T-helper 2 cell treated with Interferon-gamma antibody and Interleukin-4, amounts not matched to agents 100 ng/mL and 5 ng/mL, for 36 hours (primary cell): ENCODE results near the gene TIMM44. TPM values are rescaled to one million over a fixed set of nuclear protein-coding genes. Genes with fewer than 3 reads are reported as not detected.

ENCODE experiments used
- intact Hi-C: fragments of 100-400 bp; cut with micrococcal nuclease; formaldehyde crosslinking; loops from one replicate; pipeline ENCODE4 v1.15.1; 2023
- total RNA-seq: library from RNA; stranded (reverse); gene quantifications from 2 replicates; pipeline ENCODE4 v1.2.3, GENCODE V29; 2022

TIMM44 gene
- total RNA-seq, 1 donor from 2014 or later = 60.6 TPM

GRCh38 chr19:7916955-7917266 lies 26.6 kb downstream of the TIMM44 start:
- intact Hi-C loops = no loop called here

GRCh38 chr19:7916103-7916954 lies 27.1 kb downstream of the TIMM44 start:
- intact Hi-C loops = no loop called here

DNA sequence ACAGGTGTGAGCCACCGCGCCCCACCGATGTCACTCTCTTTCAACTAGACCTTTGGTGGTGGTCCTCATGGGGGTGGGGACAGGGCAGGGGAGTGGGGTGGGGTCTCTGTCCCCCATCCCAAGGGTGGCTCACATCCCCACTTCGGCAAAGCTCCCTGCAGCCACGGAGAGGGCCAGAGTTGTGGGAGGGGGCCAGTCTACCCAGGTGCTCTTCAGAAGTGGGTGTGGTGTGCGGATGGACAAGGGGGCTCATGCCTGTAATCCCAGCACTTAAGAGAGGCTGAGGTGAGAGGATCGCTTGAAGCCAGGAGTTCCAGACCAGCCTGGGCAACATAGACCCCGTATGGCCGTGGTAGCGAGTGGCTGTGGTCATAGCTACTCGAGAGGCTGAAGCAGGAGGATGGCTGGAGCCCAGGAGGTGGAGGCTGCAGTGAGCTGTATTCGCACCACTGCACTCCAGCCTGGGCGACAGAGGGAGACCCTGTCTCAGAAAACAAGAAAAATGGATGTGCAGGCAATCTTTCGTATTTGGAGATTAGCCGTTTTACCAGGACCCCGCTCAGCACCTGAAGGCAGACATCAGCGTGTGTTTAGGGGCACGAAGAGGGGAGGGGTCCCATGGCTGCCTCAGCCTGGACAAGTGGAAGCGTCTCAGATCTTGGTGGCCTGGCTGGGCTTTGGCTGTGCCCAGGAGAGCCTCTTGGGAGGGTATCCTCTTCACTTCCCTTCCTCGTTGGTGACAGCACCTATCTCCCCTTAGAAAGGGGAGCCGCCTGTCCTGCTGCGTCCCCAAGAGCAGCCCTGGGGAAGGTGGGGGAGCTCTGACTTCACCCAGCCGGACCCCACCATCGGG lies 28.0 kb downstream of the TIMM44 start:
- intact Hi-C loops = no loop called here

- intact Hi-C loops = no loop called here
Observed at GRCh38 chr19:7914598-7915045, 28.8 kb downstream of the TIMM44 start, which contains the start of gene TGFBR3L. Gene TGFBR3L (plus strand): TSS chr19:7914830.

GRCh38 chr19:7914099-7914498 lies 29.4 kb downstream of the TIMM44 start:
- intact Hi-C loops = no loop called here

- intact Hi-C loops = no loop called here
Observed at GRCh38 chr19:7913652-7914051, 29.8 kb downstream of the TIMM44 start.

GRCh38 chr19:7912697-7913564 lies 30.5 kb downstream of the TIMM44 start:
- intact Hi-C loops = no loop called here

- intact Hi-C loops = no loop called here
Observed at GRCh38 chr19:7912144-7912696, 31.2 kb downstream of the TIMM44 start.

- intact Hi-C loops = no loop called here
Observed at GRCh38 chr19:7911508-7912143, 31.8 kb downstream of the TIMM44 start.

DNA sequence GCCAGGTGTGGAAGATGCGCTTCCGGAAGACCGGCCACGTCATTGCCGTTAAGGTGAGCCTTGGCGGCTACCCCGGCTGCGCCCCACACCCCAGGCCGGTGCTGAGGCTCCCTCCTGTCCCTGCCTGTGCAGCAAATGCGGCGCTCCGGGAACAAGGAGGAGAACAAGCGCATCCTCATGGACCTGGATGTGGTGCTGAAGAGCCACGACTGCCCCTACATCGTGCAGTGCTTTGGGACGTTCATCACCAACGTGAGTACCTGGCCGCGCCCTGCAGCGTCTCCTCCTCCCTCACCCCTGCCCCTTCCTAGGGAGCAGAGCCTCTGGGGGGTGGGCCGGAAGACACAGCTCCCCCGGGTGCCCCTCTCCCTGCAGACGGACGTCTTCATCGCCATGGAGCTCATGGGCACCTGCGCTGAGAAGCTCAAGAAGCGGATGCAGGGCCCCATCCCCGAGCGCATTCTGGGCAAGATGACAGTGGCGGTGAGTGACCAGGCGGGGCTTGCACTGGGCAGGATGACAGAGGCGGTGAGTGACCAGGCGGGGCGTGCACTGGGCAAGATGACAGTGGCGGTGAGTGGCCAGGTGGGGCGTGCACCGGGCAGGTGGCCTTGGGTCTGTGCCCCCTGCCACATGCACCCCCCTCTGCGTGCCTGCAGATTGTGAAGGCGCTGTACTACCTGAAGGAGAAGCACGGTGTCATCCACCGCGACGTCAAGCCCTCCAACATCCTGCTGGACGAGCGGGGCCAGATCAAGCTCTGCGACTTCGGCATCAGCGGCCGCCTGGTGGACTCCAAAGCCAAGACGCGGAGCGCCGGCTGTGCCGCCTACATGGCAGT lies 32.9 kb downstream of the TIMM44 start:
- intact Hi-C loops = no loop called here

DNA sequence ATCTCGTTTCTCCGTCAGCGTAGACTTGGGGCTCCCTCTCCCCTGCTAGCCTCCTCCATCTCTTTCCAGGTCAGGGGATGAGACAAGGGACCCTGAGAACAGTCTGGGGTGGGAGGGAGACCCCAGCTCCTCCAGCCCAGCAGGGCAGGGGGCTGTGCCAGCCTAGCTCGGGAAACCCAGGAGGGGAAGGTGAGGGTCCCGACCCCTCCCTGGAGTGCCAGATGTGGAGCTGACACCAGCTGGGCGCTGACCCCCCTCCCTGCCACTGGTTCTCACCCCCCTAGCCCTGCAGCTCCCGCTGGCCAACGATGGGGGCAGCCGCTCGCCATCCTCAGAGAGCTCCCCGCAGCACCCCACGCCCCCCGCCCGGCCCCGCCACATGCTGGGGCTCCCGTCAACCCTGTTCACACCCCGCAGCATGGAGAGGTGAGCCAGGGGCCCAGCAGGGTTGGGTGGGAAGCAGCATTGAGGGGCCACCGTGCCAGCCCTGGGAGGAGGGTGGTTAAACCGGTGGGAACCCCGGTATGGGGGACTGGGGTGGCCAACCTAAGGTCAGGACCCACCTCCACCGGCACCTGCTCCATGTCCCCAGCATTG lies 33.9 kb downstream of the TIMM44 start:
- intact Hi-C loops = no loop called here

- intact Hi-C loops = no loop called here
Observed at GRCh38 chr19:7908742-7909461, 34.6 kb downstream of the TIMM44 start.

DNA sequence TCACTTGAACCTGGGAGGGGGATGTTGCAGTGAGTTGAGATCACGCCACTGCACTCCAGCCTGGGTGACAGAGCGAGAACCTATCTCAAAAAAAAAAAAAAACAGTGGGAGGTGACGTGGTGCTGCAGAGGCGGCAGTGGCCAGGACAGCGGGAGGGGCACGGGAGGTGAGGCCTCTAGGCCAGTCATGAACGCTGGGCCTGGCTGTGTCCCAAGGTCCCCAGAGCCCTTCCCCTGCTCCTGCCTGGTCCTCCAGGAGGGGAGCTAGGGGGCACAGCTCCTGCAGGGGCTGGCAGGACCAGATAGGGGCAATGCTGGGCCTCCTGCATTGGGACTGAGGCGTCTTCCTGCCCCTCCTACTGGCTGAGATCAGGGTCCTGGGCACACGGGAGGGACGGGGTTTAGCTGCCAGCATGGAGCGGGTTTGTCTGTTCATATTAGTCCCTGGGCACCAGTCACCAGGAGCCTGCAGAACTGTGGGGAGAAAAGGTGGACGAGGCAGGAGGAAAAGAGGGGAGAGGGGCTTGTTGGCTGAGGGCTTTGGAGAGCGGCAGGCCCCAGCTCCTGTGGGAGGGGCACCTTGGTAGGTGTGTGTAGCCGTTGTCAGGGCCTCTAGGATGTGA lies 35.3 kb downstream of the TIMM44 start:
- intact Hi-C loops = no loop called here

- intact Hi-C loops = no loop called here
Observed at GRCh38 chr19:7907544-7907943, 35.9 kb downstream of the TIMM44 start.

DNA sequence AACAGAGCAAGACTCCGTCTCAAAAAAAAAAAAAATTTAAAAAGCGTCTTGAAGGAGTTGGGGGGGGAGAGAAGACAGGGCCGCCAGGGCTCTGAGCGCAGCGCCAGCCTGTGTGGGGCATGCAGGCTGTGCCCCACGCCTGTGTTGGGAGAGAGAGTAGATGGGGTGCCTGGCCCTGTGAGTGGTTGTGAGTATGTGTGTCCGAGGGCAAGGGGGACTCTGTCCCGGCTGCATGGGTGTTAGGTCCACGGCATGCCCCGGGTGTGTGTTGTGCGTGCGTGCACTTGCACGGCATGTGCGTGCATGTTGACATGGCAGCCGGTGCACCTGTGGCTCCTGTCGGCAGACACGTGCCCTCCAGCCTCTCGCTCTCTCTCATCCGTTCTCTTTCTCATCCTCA lies 36.3 kb downstream of the TIMM44 start:
- intact Hi-C loops = no loop called here

GRCh38 chr19:7905859-7906258 lies 37.6 kb downstream of the TIMM44 start:
- intact Hi-C loops = no loop called here

DNA sequence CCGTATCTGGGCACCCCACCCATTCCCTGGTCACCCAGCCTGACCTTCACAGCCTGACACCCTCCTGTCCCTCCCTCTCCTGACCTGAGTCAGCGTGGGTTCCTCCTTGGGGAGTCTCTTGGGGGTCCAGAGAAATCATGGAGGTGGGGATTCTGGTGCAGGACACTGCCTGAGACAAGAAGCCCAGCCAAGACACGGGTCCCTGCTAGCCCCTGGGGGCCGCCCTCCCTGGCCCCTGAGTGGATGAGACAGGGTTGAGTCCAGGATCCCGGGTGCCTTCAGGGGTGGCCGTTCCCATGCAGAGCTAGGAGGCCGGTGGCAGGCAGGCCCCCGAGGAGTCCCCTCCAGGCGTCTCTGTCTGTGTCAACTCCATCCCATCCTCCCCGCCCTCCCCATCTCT lies 38.2 kb downstream of the TIMM44 start:
- intact Hi-C loops = no loop called here
